ENCODE measurements around the gene ACCSL.

The ACCSL gene

GRCh38 chr11:44049832-44050231 is 2.1 kb downstream of the ACCSL start:
- H3K36me3 ChIP-seq (ENCODE audit: control insufficient read depth, insufficient read depth, low read length), result no peaks in the 10 kb centered on the region
- no peaks in the 10 kb centered on the region for H3K4me1 ChIP-seq (ENCODE audit: control insufficient read depth, insufficient read depth, low read length, poor library complexity, severe bottlenecking)
- no peak overlapping the region for H3K4me3 ChIP-seq (ENCODE audit: insufficient read depth, low read depth, low read length, poor library complexity, severe bottlenecking)
- no peaks in the 10 kb centered on the region for H3K27me3 ChIP-seq (replicated peaks; ENCODE audit: control insufficient read depth, insufficient read depth, low read length, poor library complexity, severe bottlenecking)
- H3K27ac ChIP-seq (ENCODE audit: insufficient read depth, low read length, poor library complexity, severe bottlenecking), result no peak overlapping the region
- DNase-seq, result no peak
- no peaks in the 10 kb centered on the region for H3K9me3 ChIP-seq (ENCODE audit: control insufficient read depth, low read length)

DNA sequence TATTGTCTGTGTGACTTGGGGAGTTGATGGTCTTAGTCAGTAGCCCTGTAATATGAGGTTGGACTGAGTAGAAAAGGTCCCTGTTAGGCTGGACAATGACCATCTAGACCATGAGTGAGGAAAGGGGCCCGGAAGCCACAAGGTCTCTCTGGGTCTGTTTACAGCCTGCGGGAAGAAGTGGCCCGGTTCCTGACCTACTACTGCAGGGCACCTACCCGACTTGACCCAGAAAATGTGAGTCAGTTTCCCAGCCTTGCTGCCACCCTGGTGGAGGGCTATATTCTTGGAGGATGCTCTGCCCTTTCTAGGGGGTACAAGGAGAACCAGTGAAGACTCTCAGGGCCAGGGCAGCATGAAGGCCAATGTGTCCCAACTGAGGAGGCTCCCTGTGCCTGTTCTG is 3.4 kb downstream of the ACCSL start:
- H3K4me1 ChIP-seq (ENCODE audit: control insufficient read depth, insufficient read depth, low read length, poor library complexity, severe bottlenecking), result no peaks in the 10 kb centered on the region

GRCh38 chr11:44057340-44057739 is 9.6 kb downstream of the ACCSL start:
- no peak for DNase-seq
- Histone ChIP-seq H3K36me3 (ENCODE audit: control insufficient read depth, insufficient read depth, low read length) (no peaks in the 10 kb centered on the region), H3K4me3 (ENCODE audit: insufficient read depth, low read depth, low read length, poor library complexity, severe bottlenecking) (no peak overlapping the region), H3K27ac (ENCODE audit: insufficient read depth, low read length, poor library complexity, severe bottlenecking) (no peak overlapping the region), H3K4me1 (ENCODE audit: control insufficient read depth, insufficient read depth, low read length, poor library complexity, severe bottlenecking) (no peaks in the 10 kb centered on the region), H3K9me3 (ENCODE audit: control insufficient read depth, low read length) (no peaks in the 10 kb centered on the region), H3K27me3 (replicated peaks; ENCODE audit: control insufficient read depth, insufficient read depth, low read length, poor library complexity, severe bottlenecking) (no peaks in the 10 kb centered on the region)

More for the DNA sequence above, 3.4 kb downstream of the ACCSL start:
- H3K4me3 ChIP-seq (ENCODE audit: insufficient read depth, low read depth, low read length, poor library complexity, severe bottlenecking), result no peak overlapping the region
- no peaks in the 10 kb centered on the region for H3K27me3 ChIP-seq (replicated peaks; ENCODE audit: control insufficient read depth, insufficient read depth, low read length, poor library complexity, severe bottlenecking)
- DNase-seq, result no peak
- no peaks in the 10 kb centered on the region for H3K36me3 ChIP-seq (ENCODE audit: control insufficient read depth, insufficient read depth, low read length)
- H3K9me3 ChIP-seq (ENCODE audit: control insufficient read depth, low read length), result no peaks in the 10 kb centered on the region
- no peak overlapping the region for H3K27ac ChIP-seq (ENCODE audit: insufficient read depth, low read length, poor library complexity, severe bottlenecking)

GRCh38 chr11:44058275-44058674 is 10.5 kb downstream of the ACCSL start:
- Histone ChIP-seq H3K9me3 (ENCODE audit: control insufficient read depth, low read length) (no peaks in the 10 kb centered on the region), H3K27me3 (replicated peaks; ENCODE audit: control insufficient read depth, insufficient read depth, low read length, poor library complexity, severe bottlenecking) (no peaks in the 10 kb centered on the region), H3K4me3 (ENCODE audit: insufficient read depth, low read depth, low read length, poor library complexity, severe bottlenecking) (no peak overlapping the region), H3K4me1 (ENCODE audit: control insufficient read depth, insufficient read depth, low read length, poor library complexity, severe bottlenecking) (no peaks in the 10 kb centered on the region), H3K27ac (ENCODE audit: insufficient read depth, low read length, poor library complexity, severe bottlenecking) (no peak overlapping the region), H3K36me3 (ENCODE audit: control insufficient read depth, insufficient read depth, low read length) (no peaks in the 10 kb centered on the region)
- no peak for DNase-seq

DNA sequence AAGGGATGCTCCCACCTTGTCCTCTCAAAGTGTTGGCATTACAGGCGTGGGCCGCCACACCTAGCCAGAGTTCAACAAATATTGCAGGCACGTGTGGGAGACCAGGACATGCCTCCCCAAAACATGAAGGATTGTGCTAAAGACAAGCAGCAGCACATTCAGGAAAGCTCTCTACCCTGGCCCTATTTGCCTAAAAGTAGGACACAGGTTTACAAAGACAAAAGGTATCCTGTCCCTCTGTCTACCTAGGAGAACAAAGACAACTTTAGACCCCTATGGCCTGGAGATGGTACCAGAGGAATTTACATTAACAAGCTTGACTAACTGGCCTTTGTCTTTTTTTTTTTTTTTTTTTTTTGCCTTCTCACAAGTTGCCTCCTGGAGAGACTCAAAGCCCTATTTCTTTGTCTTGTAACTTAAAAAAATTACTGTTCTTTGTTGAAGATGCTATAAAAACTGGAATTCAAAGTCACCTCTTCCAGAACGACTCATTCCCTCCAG is 17.4 kb downstream of the ACCSL start:
- DNase-seq, result no peak
- Histone ChIP-seq H3K36me3 (ENCODE audit: control insufficient read depth, insufficient read depth, low read length) (no peaks in the 10 kb centered on the region), H3K4me3 (ENCODE audit: insufficient read depth, low read depth, low read length, poor library complexity, severe bottlenecking) (peak overlapping the region; percentile 64), H3K4me1 (ENCODE audit: control insufficient read depth, insufficient read depth, low read length, poor library complexity, severe bottlenecking) (peaks cover 8% of the 10 kb centered on the region), H3K27ac (ENCODE audit: insufficient read depth, low read length, poor library complexity, severe bottlenecking) (peak overlapping the region; percentile 64), H3K9me3 (ENCODE audit: control insufficient read depth, low read length) (no peaks in the 10 kb centered on the region), H3K27me3 (replicated peaks; ENCODE audit: control insufficient read depth, insufficient read depth, low read length, poor library complexity, severe bottlenecking) (no peaks in the 10 kb centered on the region)

DNA sequence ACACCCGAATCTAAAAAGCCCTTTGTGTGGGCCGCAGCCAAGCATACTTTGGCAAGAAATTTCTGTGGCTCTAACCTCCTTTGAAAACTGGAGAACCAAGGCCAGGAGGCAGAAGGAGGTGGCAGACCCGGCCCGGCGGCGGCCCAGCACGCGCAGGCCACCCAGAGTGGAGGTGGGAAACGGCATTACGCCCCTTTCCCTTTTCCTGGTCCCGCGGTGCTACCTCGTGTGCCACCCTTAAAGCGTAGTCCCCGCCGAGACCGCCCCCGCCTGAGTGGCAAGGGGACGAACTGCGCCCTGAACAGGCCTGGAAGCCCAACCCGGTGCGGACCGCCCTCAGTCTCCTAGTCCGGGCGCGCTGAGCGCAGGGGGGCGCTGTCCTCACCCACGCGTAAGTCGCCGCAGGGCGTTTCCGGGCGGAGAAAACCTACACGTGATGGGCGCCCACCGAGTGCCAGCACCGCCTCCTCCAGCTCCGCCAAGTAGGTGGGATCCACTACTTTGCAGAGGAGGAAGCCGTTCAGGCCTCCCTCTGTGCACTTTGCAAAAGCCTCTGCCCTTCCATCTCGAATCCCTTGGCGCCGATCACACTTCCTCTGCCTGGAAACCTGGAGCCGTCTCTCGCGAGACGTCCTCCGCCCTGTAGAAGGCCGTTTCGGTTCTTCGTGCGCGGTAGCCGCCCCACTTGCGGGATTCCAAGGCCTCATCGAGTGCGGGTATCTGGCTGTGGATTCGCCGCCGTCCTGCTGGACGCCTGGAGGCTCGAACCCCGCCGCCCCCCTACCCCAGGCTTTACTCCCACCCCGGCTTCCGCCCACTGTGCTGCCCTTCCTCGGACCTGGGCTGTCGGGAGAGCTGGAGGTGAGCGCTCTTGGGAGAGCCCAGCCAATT is 18.3 kb downstream of the ACCSL start, which contains the start of gene ACCS:
Gene ACCS, plus strand, starts transcription at position 430 of the 891 bp plus-strand sequence. CDS start 1,358 bp downstream, outside the sequence.
- H3K27me3 ChIP-seq (replicated peaks; ENCODE audit: control insufficient read depth, insufficient read depth, low read length, poor library complexity, severe bottlenecking), result no peaks in the 10 kb centered on the region
- H3K4me1 ChIP-seq (ENCODE audit: control insufficient read depth, insufficient read depth, low read length, poor library complexity, severe bottlenecking), result peaks cover 8% of the 10 kb centered on the region
- DNase-seq, result peak; percentile 67 to 83 (median 83)
- H3K4me3 ChIP-seq (ENCODE audit: insufficient read depth, low read depth, low read length, poor library complexity, severe bottlenecking), result peak within 1 kb of the TSS; percentile 64
- peak within 1 kb of the TSS; percentile 64 for H3K27ac ChIP-seq (ENCODE audit: insufficient read depth, low read length, poor library complexity, severe bottlenecking)
- H3K9me3 ChIP-seq (ENCODE audit: control insufficient read depth, low read length), result no peaks in the 10 kb centered on the region
- H3K36me3 ChIP-seq (ENCODE audit: control insufficient read depth, insufficient read depth, low read length), result no peaks in the 10 kb centered on the region

DNA sequence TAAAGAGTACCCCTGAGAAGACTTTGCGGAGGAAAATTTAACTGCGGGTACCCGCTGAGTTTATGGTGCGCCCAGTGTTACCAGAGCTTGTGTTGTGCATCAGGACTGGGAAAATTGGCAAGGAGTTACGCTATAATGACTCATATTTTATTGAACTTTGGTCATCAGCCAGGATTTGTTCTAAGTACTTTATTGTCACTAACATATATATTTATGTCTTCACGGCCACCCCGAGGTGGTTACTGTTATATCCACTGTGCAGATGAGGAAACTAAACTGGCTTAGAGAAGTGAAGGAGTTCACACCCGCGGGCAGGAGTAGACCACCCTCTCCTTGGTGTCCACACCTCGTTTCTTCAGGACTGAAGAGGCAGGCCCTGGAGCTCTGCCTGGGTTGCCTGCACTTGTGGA is 19.0 kb downstream of the ACCSL start:
- Histone ChIP-seq H3K4me1 (ENCODE audit: control insufficient read depth, insufficient read depth, low read length, poor library complexity, severe bottlenecking) (peaks cover 8% of the 10 kb centered on the region), H3K36me3 (ENCODE audit: control insufficient read depth, insufficient read depth, low read length) (no peaks in the 10 kb centered on the region), H3K4me3 (ENCODE audit: insufficient read depth, low read depth, low read length, poor library complexity, severe bottlenecking) (peak overlapping the region; percentile 64), H3K27me3 (replicated peaks; ENCODE audit: control insufficient read depth, insufficient read depth, low read length, poor library complexity, severe bottlenecking) (no peaks in the 10 kb centered on the region), H3K27ac (ENCODE audit: insufficient read depth, low read length, poor library complexity, severe bottlenecking) (peak overlapping the region; percentile 64), H3K9me3 (ENCODE audit: control insufficient read depth, low read length) (no peaks in the 10 kb centered on the region)
- DNase-seq, result no peak

DNA sequence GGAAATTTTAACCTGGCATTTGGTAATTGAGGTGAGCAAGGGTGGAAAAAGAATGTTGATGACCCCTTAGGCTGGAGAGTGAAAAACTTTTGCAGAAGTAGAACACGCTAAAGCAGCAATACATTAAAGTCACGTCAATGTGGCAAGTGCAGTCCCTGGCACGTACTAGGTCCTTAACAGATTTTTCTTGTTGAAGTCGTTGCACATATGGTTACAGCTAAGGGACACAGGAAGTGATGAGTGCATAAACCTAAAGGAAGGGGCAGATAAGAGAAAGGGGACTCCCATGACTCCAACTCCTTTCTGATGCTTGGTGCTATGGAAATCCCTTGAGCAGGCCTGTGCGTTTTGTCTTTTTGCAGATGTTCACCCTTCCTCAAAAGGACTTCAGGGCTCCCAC is 19.5 kb downstream of the ACCSL start:
- Histone ChIP-seq H3K4me1 (ENCODE audit: control insufficient read depth, insufficient read depth, low read length, poor library complexity, severe bottlenecking) (peaks cover 8% of the 10 kb centered on the region), H3K4me3 (ENCODE audit: insufficient read depth, low read depth, low read length, poor library complexity, severe bottlenecking) (no peak overlapping the region), H3K36me3 (ENCODE audit: control insufficient read depth, insufficient read depth, low read length) (no peaks in the 10 kb centered on the region), H3K27me3 (replicated peaks; ENCODE audit: control insufficient read depth, insufficient read depth, low read length, poor library complexity, severe bottlenecking) (no peaks in the 10 kb centered on the region), H3K9me3 (ENCODE audit: control insufficient read depth, low read length) (no peaks in the 10 kb centered on the region), H3K27ac (ENCODE audit: insufficient read depth, low read length, poor library complexity, severe bottlenecking) (no peak overlapping the region)
- no peak for DNase-seq

DNA sequence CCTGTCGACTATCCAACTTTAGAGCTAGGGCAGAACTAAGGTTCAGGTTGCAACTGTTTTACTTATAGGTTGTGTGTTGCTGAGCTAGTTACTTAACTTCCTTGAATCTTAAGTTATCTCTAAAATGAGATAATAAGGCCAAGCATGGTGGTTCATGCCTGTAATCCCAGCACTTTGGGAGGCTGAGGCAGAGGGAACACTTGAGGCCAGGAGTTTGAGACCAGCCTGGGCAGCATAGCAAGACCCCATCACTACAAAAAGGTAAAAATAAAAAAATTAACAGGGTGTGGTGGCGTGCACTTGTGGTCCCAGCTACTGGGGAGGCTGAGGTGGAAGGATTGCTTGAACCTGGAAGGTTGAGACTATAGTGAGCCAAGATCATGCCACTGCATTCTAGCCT is 20.4 kb downstream of the ACCSL start:
- Histone ChIP-seq H3K4me1 (ENCODE audit: control insufficient read depth, insufficient read depth, low read length, poor library complexity, severe bottlenecking) (peaks cover 8% of the 10 kb centered on the region), H3K27ac (ENCODE audit: insufficient read depth, low read length, poor library complexity, severe bottlenecking) (no peak overlapping the region), H3K9me3 (ENCODE audit: control insufficient read depth, low read length) (no peaks in the 10 kb centered on the region), H3K36me3 (ENCODE audit: control insufficient read depth, insufficient read depth, low read length) (no peaks in the 10 kb centered on the region), H3K4me3 (ENCODE audit: insufficient read depth, low read depth, low read length, poor library complexity, severe bottlenecking) (no peak overlapping the region), H3K27me3 (replicated peaks; ENCODE audit: control insufficient read depth, insufficient read depth, low read length, poor library complexity, severe bottlenecking) (no peaks in the 10 kb centered on the region)
- DNase-seq, result no peak

GRCh38 chr11:44071157-44071556 is 23.4 kb downstream of the ACCSL start:
- peaks cover 16% of the 10 kb centered on the region for H3K36me3 ChIP-seq (ENCODE audit: control insufficient read depth, insufficient read depth, low read length)
- no peak overlapping the region for H3K27ac ChIP-seq (ENCODE audit: insufficient read depth, low read length, poor library complexity, severe bottlenecking)
- no peaks in the 10 kb centered on the region for H3K9me3 ChIP-seq (ENCODE audit: control insufficient read depth, low read length)
- H3K4me1 ChIP-seq (ENCODE audit: control insufficient read depth, insufficient read depth, low read length, poor library complexity, severe bottlenecking), result no peaks in the 10 kb centered on the region
- no peak for DNase-seq
- no peaks in the 10 kb centered on the region for H3K27me3 ChIP-seq (replicated peaks; ENCODE audit: control insufficient read depth, insufficient read depth, low read length, poor library complexity, severe bottlenecking)
- H3K4me3 ChIP-seq (ENCODE audit: insufficient read depth, low read depth, low read length, poor library complexity, severe bottlenecking), result no peak overlapping the region

Data from effector memory CD4-positive, alpha-beta T cell (primary cell).